Brain microvascular endothelial cell (primary cell): ENCODE data around the gene ADNP.
A peak's percentile ranks its signal among the peaks of the same experiment; 100 is the strongest.

ENCODE experiments used
- DNase-seq: peaks from one replicate; pipeline ENCODE4 v3.0.0-alpha.2; 2020
- H3K27ac ChIP-seq: fragments of 250-450 bp; sonication (Bioruptor Pico); 2 replicates; pipeline ENCODE4 v1.5.1; 2020; ENCODE audit warnings: mild to moderate bottlenecking, moderate library complexity
- H3K27me3 ChIP-seq: fragments of 250-450 bp; sonication (Bioruptor Pico); replicated peaks from 2 replicates; pipeline ENCODE4 v1.5.1; 2020; ENCODE audit warnings: mild to moderate bottlenecking
- H3K36me3 ChIP-seq: fragments of 250-450 bp; sonication (Bioruptor Pico); replicated peaks from 2 replicates; pipeline ENCODE4 v1.5.1; 2020; ENCODE audit warnings: mild to moderate bottlenecking
- H3K4me3 ChIP-seq: 2 replicates; pipeline ENCODE4 v1.5.1; 2011; ENCODE audit warnings: low read depth, mild to moderate bottlenecking, control low read depth, low read length, moderate library complexity
- in situ Hi-C: cut with HindIII; loops from 2 replicates; pipeline ENCODE4 v1.10.0; 2017; ENCODE audit warnings: low sequenced_read_pairs, low pct_ligation_motif_present
- TF ChIP-seq, protein P1 (sequence below): IDR thresholded peaks from 2 replicates; pipeline ENCODE4 v1.5.1; 2011; ENCODE audit warnings: low read depth, mild to moderate bottlenecking, moderate library complexity, low read length, control low read depth, inconsistent platforms; ENCODE audit errors: missing control alignments

The ADNP gene

GRCh38 chr20:50969912-50970311 lies 38.7 kb upstream of the ADNP start:
- H3K27ac ChIP-seq: no peak overlapping the region
- no peak for DNase-seq
- no peak overlapping the region for H3K4me3 ChIP-seq
- TF ChIP-seq, protein P1, sequence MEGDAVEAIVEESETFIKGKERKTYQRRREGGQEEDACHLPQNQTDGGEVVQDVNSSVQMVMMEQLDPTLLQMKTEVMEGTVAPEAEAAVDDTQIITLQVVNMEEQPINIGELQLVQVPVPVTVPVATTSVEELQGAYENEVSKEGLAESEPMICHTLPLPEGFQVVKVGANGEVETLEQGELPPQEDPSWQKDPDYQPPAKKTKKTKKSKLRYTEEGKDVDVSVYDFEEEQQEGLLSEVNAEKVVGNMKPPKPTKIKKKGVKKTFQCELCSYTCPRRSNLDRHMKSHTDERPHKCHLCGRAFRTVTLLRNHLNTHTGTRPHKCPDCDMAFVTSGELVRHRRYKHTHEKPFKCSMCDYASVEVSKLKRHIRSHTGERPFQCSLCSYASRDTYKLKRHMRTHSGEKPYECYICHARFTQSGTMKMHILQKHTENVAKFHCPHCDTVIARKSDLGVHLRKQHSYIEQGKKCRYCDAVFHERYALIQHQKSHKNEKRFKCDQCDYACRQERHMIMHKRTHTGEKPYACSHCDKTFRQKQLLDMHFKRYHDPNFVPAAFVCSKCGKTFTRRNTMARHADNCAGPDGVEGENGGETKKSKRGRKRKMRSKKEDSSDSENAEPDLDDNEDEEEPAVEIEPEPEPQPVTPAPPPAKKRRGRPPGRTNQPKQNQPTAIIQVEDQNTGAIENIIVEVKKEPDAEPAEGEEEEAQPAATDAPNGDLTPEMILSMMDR: no peak
- no peaks in the 10 kb centered on the region for H3K27me3 ChIP-seq
- in situ Hi-C loops: no loop called here
- H3K36me3 ChIP-seq: no peaks in the 10 kb centered on the region

DNA sequence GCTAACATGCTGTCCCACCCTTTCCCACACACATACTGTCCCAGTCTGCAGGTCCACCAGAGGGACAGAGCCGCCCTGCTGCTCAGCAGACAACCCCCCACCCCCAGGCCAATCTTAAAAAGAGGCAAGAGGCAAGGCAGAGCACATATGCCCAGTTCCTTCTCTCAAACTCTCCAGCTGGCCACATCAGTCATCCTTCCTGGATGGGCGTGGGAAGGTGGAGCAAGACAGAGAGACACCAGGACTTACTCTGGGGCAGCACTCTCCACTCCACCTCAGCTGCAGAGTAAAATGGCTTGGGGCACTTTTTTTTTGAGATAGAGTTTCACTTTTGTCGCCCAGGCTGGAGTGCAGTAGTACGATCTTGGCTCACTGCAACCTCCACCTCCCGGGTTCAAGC lies 38.2 kb upstream of the ADNP start:
- Histone ChIP-seq H3K4me3 (no peak overlapping the region), H3K27ac (no peak overlapping the region), H3K36me3 (no peaks in the 10 kb centered on the region), H3K27me3 (no peaks in the 10 kb centered on the region)
- in situ Hi-C loops: no loop called here
- TF ChIP-seq, protein P1: no peak
- DNase-seq: no peak

GRCh38 chr20:50968289-50968688 lies 37.1 kb upstream of the ADNP start:
- H3K4me3 ChIP-seq: no peak overlapping the region
- TF ChIP-seq, protein P1: no peak
- no peak overlapping the region for H3K27ac ChIP-seq
- in situ Hi-C loops: no loop called here
- no peaks in the 10 kb centered on the region for H3K27me3 ChIP-seq
- H3K36me3 ChIP-seq: no peaks in the 10 kb centered on the region
- no peak for DNase-seq

DNA sequence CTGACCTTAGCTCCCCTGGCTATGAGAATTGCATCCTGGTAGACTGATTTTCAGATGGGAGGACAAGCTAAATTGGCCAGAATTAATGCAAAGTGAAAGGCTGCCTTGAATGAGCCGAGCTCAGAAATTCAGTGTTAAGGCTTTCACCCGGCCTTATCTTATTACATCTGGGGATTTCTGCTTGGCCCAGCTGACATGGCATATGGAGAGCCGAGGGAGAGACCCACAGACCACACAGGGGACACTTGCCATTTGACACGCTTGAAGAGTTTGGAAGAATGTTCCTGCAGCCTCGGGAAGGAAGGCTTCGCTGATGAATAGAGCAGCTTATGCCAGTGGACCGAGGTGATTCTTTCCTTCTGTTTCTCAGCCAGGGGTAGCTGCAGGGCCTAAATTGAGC lies 36.3 kb upstream of the ADNP start:
- no peaks in the 10 kb centered on the region for H3K27me3 ChIP-seq
- in situ Hi-C loops: no loop called here
- no peak overlapping the region for H3K4me3 ChIP-seq
- TF ChIP-seq, protein P1: no peak
- H3K36me3 ChIP-seq: no peaks in the 10 kb centered on the region
- H3K27ac ChIP-seq: no peak overlapping the region
- no peak for DNase-seq

GRCh38 chr20:50959543-50960126 lies 28.4 kb upstream of the ADNP start:
- in situ Hi-C loops: no loop called here
- Histone ChIP-seq H3K36me3 (peaks cover 7% of the 10 kb centered on the region), H3K27me3 (no peaks in the 10 kb centered on the region), H3K27ac (peak overlapping the region; percentile 99), H3K4me3 (peak overlapping the region; percentile 98)
- DNase-seq: no peak
- TF ChIP-seq, protein P1: no peak
